NCI-H146 (cell line): Measurements from ENCODE around the gene FOXE3.

Experiments used
- DNase-seq: peaks from one replicate; lab custom pipeline; 2025; lab: John Stamatoyannopoulos, UW

FOXE3 gene

GRCh38 chr1:47415728-47416318 lies at the start of gene FOXE3:
FOXE3 (plus strand) TSS chr1:47416285; CDS start chr1:47416316, 31 bp downstream.
- no peak for DNase-seq

GRCh38 chr1:47367651-47368050 lies 48.4 kb upstream of the FOXE3 start:
- DNase-seq = no peak

- no peak for DNase-seq
These were observed 45.0 kb upstream of the FOXE3 start for GRCh38 chr1:47371016-47371517.

GRCh38 chr1:47374501-47374900 lies 41.6 kb upstream of the FOXE3 start:
- DNase-seq = no peak

- DNase-seq = no peak
These were observed 37.9 kb upstream of the FOXE3 start for GRCh38 chr1:47378147-47378546.

- DNase-seq = no peak
These were observed 35.4 kb upstream of the FOXE3 start for GRCh38 chr1:47380699-47381098.

- no peak for DNase-seq
These were observed 33.6 kb upstream of the FOXE3 start for GRCh38 chr1:47382399-47382983.

- no peak for DNase-seq
These were observed 32.0 kb upstream of the FOXE3 start for GRCh38 chr1:47384083-47384482.

- DNase-seq = no peak
These were observed 31.1 kb upstream of the FOXE3 start for GRCh38 chr1:47385020-47385419.

GRCh38 chr1:47386268-47386667 lies 29.8 kb upstream of the FOXE3 start:
- DNase-seq = no peak

GRCh38 chr1:47388030-47388890 lies 27.8 kb upstream of the FOXE3 start:
- no peak for DNase-seq

GRCh38 chr1:47388891-47389238 lies 27.2 kb upstream of the FOXE3 start:
- DNase-seq = peak; percentile 24

GRCh38 chr1:47389731-47390130 lies 26.4 kb upstream of the FOXE3 start:
- DNase-seq = no peak

GRCh38 chr1:47390843-47391242 lies 25.2 kb upstream of the FOXE3 start:
- no peak for DNase-seq

GRCh38 chr1:47393141-47393540 lies 22.9 kb upstream of the FOXE3 start:
- DNase-seq = no peak

GRCh38 chr1:47395433-47395832 lies 20.7 kb upstream of the FOXE3 start:
- no peak for DNase-seq

GRCh38 chr1:47396671-47397196 lies 19.4 kb upstream of the FOXE3 start:
- DNase-seq = no peak

- no peak for DNase-seq
These were observed 16.8 kb upstream of the FOXE3 start for GRCh38 chr1:47399138-47399845.

GRCh38 chr1:47399846-47400155 lies 16.3 kb upstream of the FOXE3 start:
- DNase-seq = no peak

- no peak for DNase-seq
These were observed 14.3 kb upstream of the FOXE3 start for GRCh38 chr1:47401761-47402160.

- DNase-seq = no peak
These were observed 13.5 kb upstream of the FOXE3 start for GRCh38 chr1:47402591-47402990.

GRCh38 chr1:47403321-47403910 lies 12.7 kb upstream of the FOXE3 start:
- DNase-seq = no peak
